HG03460 (cell line): ENCODE results near the gene PPFIA2.

Source experiments
- ATAC-seq: cut with Tn5 transposase; IDR thresholded peaks from one replicate; pipeline ENCODE4 v1.9.1; 2021; ENCODE audit not compliant: unreplicated experiment

PPFIA2 gene

DNA sequence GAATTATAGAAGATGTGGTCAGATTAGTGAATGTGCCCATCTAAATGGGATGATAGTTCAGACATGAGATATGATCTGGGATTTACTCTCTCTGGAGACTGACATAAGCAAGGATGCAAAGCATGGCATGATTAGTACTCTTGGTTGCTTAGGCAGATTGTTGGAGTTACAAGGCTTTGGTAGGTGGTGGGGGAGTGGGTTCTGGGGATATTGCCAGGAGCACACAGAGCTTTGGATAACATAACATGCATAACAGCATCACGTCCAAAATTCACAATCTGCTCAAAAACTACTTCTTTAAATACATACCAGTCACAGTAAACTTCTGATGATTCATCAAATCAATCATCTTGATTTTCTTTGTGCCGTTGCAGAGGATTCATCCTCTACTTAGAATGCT, 393.9 kb downstream of the PPFIA2 start:
- ATAC-seq: no peak

DNA sequence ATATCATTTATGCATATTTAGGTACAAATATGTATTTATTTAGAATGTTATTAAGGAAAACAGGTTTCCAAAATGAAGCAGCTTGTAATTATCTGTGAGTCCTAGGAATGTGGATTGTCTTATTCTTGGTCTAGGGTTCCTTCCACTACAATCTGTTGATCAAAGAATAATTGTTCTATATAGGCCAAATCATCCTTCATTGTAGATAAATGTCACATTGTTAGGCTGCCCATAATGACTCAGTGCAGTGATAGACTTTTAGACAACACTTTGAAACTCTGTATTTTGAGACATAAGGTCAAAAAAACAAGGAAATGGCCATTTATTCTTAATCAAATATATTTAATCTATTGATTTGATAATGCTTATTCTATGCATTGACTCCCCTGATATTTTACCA, 398.2 kb downstream of the PPFIA2 start:
- no peak for ATAC-seq

DNA sequence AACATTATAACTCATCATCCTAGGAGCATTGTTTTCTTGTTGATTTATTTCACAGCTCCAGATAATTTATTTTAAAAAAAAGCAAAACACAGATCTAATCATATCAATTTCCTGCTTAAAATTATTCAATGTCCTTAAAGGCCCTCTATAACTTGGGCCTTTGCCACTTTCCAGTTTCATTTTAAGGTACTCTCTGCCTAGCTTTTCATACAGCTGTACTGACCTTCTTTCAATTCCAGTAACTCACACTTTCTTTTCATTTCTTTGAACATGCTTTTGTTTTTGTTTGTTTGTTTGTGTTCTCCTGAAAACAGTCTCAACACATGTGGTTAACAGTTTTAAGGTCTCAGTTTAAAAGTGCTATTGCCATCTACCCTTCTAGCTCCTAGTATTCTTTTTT, 399.4 kb downstream of the PPFIA2 start:
- no peak for ATAC-seq

DNA sequence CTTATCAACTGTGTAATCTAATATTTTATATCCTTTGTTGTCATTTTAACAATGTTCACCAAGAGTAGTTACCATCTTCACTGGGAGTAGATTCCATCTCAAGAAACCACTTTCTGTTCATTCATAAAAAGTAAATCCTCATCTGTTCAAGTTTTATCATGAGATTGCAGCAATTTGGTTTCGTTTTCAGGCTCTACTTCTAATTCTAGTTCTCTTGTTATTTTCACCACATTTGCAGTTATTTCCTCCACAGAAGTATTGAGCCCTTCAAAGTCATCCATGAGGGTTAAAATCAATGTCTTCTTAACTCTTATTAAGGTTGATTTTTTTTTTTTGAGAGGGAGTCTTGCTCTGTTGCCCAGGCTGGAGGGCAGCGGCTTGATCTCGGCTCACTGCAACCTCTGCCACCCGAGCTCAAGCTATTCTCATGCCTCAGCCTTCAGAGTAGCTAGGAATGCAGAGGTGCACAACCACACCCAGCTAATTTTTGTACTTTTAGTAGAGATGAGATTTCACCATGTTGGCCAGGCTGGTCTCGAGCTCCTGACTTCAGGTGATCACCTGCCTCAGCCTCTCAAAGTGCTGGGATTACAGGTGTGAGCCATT, 404.7 kb downstream of the PPFIA2 start:
- no peak for ATAC-seq

DNA sequence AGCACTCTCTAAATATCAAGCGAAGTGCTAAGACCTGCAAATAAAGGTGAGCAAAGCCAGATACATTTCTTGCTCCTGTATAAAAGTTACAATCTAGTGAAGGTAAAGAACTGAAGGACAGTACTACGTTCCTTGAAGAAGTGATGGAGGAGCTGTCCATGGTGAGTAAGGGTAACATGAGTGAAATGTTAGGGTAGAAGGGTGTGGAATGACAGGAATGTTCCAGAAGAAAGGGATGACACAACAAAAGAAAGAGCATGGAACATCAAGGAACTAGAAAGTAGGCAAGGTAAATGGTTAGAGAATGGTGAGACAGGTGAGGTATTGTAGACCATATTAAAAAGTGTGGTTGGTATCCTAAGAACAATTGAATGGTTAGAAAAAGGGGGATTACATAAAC, 408.8 kb downstream of the PPFIA2 start:
- ATAC-seq: no peak

DNA sequence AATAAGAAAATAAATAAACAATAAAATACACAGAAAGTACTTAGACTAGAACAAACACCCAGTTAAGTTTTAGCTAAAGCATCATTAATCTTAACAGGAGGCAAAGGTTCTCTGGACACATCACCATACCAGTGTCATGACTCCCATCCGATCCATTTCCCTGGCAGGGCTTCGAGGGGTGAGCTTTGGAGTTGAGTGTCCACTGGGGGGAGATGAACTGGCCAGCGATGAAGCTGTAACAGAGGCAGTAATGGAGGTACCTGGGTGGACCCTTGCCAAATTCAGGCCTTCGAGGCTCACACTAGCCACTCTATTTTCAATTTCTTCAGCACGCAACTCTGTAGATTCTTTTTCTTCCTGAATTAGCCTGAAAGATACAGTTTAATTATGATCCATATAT, 411.7 kb downstream of the PPFIA2 start:
- ATAC-seq: no peak

DNA sequence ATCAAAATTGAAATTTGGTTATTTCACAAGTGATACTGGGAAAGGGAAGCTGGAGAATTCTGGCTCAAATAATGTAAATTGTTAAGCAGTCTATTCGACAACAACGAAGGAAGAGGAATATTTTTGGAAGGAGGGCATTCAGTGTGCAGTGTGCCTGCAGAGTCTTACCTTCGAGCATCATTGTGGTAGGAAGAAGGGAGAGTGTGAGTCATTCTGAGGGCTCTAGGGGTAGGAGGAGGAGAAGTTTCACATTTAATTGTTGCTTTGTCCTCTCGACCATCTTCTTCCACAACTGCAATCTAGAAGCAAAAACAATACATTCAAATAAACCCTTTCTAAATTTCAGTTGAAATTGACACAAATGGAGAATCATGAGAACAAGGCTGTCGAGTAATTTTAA, 418.2 kb downstream of the PPFIA2 start:
- no peak for ATAC-seq

DNA sequence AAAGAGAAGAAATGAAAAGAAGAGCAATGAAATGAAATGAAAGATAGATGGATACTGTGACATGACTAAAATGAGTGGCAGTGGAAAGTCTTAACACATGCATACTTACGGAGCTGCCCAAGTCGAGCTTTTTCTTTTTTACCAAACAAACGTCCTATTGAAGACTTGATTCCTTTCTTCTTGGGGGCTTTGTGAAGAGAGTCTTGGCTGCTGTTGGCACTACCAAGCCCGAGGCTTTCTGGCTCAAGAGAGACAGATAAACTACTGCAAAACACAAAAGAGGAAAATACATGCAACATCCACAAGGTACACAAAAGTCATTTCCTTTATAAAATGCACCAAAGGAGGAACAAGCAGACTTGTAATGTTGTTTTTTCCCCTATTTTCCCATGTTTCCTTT, 420.1 kb downstream of the PPFIA2 start:
- no peak for ATAC-seq

DNA sequence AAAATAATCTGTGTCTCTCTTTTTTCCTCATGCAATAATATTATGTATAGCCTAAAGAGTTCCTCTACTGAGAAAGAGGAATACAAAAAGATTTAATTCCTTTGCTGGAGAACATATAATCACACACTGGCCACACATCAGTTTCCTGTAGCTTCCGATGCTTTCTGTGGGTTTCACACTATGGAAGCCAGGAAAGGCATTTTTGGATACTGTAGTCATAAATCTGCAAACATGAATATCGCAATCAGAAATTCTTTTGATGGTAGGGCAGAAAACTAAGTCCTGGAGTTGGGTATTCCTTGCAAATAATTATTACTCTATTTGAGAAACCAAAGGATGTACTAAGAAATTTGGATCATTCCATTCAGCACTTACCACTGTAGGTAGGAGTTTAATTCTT, 421.3 kb downstream of the PPFIA2 start:
- no peak for ATAC-seq

DNA sequence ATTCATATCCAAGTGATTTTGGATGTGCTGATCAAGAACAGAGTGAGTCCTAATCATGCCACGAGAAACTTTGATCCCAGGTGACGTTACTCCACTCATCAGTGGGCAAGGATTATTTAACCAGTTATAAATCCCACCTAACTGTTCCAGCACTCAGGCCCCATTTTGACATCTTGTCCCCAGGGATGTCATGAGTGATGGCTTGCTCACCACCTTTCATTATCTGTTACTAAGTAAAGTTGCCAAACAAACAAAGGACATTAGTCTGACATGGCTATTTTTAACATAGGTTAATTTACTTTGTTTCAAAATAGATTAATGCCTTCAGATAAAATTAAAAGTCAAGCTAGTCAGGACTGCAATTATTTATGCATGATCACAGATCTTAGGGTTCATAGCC, 425.3 kb downstream of the PPFIA2 start:
- no peak for ATAC-seq

DNA sequence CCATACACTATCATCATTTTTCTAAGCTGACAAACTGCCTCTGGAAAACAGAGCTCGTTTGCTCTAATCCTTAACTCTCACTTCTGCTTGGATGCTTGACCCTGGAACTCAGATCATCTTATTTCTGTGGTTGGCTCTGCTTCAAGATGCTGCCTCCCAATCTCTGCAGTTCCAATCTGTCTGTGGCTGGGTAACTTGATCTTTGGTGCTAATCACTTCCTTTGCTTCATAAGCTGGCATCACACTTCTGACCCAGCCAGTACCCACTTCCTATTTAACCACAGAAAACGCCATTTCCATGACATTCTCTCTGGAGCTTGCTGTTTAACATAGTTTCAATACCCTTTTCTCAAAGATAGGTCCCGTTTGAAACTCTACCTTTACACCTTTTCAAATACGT, 427.1 kb downstream of the PPFIA2 start:
- no peak for ATAC-seq

DNA sequence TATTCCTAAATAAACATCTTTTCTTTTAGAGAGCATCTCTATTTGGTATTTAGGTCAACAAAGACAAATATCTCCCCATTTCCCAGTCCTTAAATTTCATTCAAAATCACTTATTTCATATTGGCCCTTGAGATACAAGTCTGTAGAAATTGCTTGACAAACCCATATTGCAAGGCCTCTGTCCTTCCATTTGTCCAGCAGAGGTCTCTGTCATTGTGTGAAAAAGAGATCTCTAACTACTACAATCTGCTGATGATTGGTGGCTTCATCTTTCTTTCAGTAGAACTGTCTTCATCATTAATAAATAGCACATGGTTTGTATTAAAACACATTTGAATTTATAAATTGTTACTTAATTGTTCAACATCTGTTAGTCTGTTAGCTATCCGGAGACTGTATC, 428.7 kb downstream of the PPFIA2 start:
- no peak for ATAC-seq

DNA sequence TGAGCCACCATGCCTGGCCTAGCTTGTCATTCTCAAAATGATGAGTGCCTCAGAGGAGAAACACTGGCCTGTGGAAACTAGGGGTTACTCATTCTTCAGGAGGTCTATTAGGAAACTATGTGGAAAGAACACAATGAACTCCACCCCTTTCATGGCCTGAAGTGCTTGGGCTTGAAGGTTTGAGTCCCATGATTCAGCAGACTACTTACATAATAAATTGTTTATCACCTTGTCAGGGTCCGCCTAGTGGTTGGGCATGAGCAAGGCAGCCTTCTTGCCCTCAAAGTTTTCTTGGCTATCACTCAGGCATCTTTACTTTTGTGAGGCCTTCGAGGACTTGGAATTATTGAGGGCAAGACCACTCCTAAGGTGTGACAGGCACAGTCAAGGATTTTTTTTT, 430.1 kb downstream of the PPFIA2 start:
- ATAC-seq: peak; percentile 84

DNA sequence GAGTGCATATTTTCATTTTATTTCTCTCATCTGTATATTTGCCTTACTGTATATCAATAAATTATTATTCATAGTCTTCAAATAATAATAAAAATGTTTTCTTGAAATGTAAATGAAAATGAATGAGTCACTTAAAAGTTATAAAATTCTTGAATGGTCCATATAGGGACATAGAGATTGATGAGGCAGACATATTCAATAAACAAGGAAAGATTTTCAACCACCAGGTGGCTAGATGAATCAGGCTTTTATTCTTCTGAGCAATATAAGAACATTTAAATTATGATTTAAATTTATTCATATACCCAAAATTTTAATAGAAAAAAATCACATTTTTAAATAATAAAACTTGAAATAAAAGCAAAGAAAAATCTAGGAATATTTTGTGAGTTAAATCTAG, 431.7 kb downstream of the PPFIA2 start:
- ATAC-seq: no peak

DNA sequence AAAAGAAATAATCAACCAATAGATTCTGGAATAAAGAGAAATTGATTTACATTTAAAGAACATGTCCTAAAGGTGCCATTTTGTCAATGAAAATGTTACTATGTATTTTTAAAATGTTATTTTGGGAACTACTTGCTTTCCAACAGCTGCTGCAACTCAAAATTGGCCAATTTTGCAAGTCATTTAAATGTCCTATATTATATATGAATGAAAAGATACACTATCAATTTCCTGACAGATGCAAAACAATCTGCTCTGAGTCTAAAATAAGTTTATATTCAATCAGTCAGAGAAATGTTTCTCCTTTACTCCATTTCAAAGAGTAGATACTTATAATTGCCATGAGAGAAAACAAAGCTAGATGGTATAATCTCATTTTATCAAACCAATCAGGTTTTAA, 434.1 kb downstream of the PPFIA2 start:
- no peak for ATAC-seq

DNA sequence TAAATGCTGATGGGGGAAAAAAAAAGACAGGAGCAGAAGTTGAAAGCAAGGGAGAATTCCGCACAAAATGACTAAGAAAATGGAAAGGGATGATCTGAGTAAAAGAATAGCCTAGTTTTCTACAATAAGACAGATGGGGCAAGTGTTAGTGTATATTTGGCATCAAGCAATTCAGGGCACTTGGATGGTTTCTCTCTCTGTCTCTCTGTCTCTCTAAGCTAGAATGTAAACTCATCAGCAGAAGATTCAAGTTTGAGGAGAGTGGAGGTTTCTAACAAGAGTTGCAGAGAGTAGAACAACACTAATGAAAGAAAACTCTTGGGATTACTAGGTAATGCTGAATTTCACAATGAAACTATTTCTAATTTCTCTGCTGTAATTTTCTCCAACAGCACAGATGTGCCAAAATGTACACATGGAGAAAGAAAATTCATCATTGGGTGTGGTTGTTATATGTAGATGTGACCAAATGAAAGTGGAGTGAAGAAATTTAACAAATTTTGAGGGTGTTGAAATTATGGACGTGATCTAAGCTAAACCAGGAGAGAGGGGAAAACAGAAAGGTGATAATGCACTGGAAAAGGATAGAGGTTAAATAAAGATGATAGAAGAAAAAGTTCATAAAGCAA, 444.1 kb downstream of the PPFIA2 start:
- no peak for ATAC-seq

DNA sequence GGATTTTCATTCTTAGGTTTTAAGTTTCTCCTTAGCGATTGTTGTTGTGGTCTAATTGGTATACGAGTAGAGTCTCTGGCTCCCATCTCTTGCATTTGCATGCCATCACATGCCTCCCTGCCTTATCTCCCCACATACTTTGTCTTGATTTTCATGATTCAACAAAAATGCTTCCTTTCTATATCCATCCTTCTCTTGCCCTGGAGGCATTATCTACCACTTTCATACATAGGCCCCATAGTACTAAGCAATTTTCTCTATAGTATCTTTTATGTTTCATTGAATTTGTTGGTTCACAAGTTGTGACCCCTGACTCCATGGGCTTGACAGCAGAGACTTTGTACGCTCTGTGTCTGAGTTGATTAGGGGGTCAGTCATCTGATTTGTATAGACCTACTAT, 455.2 kb downstream of the PPFIA2 start:
- no peak for ATAC-seq

DNA sequence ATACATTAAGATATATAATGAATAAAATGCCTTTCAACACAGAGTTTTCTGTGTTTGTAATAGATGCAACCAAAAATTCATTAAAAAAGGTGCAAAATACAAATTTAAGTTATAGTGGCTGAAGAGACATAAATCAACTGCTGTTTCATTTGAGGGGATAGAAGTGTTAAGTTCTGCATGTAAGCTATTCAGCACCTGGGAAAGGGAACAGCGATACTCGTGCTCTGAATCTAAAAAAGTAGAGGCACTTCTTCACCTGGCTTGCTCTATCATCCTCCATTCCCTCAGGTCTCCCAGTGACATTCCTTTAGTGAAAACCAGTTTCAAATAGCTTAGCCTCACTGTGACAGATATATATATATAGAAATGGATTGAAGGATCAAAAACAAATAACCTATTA, 458.7 kb downstream of the PPFIA2 start:
- ATAC-seq: no peak

DNA sequence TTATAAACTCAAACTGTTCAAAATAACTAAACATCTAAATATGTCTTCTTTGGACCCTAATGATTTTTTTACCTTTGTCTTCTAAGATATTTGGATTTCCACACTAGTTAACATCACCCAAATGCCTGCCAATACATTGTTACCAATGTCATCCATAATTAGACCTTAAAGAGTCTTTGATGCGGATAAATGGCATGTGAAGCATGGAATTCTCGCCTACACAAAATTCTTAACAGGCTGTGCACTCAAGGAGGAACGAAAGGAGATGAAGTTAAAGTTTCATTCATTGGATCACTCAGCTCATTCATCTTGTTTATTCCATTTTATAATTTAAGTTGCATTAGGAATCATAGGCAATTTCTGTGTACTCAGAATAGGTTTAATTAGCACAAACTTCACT, 461.5 kb downstream of the PPFIA2 start:
- ATAC-seq: no peak

DNA sequence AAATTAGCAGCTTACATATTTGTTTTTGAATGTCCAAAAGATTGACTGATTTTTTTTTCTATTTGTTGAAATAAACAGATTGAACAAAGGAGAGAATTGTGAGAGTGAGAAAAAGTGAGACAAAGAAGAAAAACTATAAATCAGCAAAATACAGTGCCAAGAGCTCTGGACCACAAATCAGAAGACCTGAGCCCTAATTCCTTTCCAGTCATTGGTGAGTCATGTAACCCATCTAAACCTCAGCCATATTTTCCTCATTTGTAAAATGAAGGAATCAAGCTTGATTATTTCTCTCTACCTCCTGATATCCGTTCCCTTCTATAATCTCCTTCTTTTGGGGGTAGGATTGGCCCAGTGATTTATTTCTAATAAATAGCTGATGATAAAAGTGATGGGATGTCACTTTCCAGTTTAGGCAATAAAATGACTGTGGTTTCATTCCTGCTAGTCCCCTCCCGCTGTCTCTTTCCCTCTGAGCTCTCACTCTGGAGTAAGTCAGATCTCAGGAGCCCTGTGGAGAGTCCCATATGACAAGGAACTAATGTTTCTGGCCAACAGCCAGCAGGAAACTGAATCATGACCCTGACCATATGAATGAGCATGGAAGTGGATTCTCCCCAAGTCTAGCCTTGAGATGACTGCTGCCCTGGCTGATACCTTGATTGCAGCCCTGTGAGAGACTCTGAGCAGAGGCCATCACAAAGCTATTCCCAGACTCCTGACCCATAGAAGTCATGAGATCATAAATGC, 462.4 kb downstream of the PPFIA2 start:
- no peak for ATAC-seq

DNA sequence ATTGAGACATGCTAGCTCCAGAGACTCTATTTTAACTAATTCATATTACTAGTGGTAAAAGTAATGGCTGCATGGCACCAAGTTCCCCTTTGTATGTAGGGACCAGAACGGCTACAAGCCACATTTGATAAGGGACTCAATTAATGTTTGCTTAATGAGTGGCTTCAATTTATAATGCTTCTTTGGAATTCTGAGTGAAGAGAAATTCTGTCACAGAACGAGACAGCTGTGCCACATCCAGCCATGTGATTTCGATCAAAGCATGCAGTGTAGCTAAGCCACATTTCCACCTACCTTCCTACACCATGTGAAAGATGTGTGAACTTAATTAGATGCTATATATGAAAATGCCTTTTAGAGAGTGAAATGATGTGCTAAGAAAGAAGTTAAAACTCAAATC, 463.9 kb downstream of the PPFIA2 start:
- no peak for ATAC-seq

DNA sequence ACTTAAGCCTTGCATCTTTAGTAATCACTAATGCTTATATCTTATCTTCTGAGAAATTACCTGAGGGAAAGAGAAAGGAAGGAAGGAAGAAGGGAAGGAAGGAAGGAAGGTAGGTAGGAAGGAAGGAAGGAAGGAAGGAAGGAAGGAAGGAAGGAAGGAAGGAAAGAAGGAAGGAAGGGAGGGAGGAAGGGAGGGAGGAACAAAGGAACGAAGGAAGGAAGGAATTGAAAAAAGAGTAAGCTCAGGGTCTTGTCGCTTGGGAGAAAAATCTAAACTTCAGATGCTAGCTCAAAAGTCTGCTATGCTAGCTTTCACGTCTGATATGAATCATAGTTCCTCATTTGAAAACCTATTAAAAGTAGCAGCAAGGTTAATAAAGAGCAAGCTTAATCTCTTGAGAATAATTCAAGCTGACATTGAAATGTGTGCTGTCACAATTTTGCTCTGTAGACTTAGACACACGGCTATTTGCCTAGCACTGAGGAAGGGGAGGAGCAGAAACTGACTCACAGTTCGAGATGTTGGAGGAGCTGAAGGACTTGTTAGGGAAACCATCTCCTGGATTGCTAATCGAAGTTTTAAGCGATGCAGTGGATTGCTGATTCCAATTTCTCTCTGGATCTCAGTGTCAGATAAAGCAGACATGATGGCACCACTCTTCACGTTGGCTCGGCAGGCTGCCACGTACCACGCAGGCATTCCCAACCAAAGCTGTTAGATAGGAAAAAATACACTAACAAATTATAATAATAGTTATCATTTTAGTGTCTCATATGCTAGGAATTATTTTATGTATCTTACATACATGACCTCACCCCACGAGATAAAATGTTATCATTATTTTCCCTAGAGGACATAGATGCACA, 464.6 kb downstream of the PPFIA2 start:
- no peak for ATAC-seq
